DND-41 (cell line): ENCODE data around the gene KDM1A.
"Not testable (repeated sequence)": the region's sequence is repeated elsewhere in the genome, so short reads cannot be mapped to it uniquely, and the experiment has no call there.

Experiments
- ATAC-seq: fragments of 200-7000 bp; cut with Tn5 transposase; 3 replicates; pipeline ENCODE4 v1.9.1; 2021; ENCODE audit warnings: low read depth; ENCODE audit not compliant: insufficient read depth
- DNase-seq: peaks from one replicate; pipeline ENCODE4 v3.0.0-alpha.2; 2020
- H2AFZ ChIP-seq: 2 replicates; pipeline ENCODE4 v1.6.0; 2012; ENCODE audit warnings: low read depth, low read length
- H3K27ac ChIP-seq: 2 replicates; pipeline ENCODE4 v1.5.1; 2012; ENCODE audit warnings: low read length, inconsistent platforms
- H3K27me3 ChIP-seq: fragments of 200-600 bp; sonication (generic); 2 replicates; pipeline ENCODE4 v1.6.0; 2012; ENCODE audit warnings: low read length, mild to moderate bottlenecking, inconsistent platforms; ENCODE audit not compliant: insufficient read depth, poor library complexity
- H3K36me3 ChIP-seq: 2 replicates; pipeline ENCODE4 v1.5.1; 2012; ENCODE audit warnings: low read length, inconsistent platforms; ENCODE audit not compliant: insufficient read depth
- H3K4me1 ChIP-seq: 2 replicates; pipeline ENCODE4 v1.5.1; 2012; ENCODE audit warnings: mild to moderate bottlenecking, low read length; ENCODE audit not compliant: insufficient read depth
- H3K4me2 ChIP-seq: 2 replicates; pipeline ENCODE4 v1.6.0; 2012; ENCODE audit warnings: mild to moderate bottlenecking, moderate library complexity, low read length, inconsistent platforms; ENCODE audit not compliant: insufficient read depth
- H3K4me3 ChIP-seq, 2 experiments: fragments of 200-600 bp in 1 of 2; shearing (Covaris generic) in 1 of 2; 2 replicates each; pipeline ENCODE4 v1.5.1; 2012 to 2016; ENCODE audit warnings: inconsistent platforms in 2 of 2, low read length in 2 of 2, mild to moderate bottlenecking in 2 of 2, low read depth in 1 of 2, moderate library complexity in 1 of 2
- H3K79me2 ChIP-seq: 2 replicates; pipeline ENCODE4 v1.6.0; 2012; ENCODE audit warnings: low read length, inconsistent platforms; ENCODE audit not compliant: insufficient read depth
- H3K9ac ChIP-seq: 2 replicates; pipeline ENCODE4 v1.6.0; 2012; ENCODE audit warnings: low read depth, mild to moderate bottlenecking, inconsistent platforms, low read length, moderate library complexity
- H3K9me3 ChIP-seq: 2 replicates; pipeline ENCODE4 v1.5.1; 2012; ENCODE audit warnings: low read length, moderate library complexity, mild to moderate bottlenecking, inconsistent platforms; ENCODE audit not compliant: insufficient read depth, severe bottlenecking
- H4K20me1 ChIP-seq: 2 replicates; pipeline ENCODE4 v1.6.0; 2012; ENCODE audit warnings: low read length; ENCODE audit not compliant: insufficient read depth
- EZH2 ChIP-seq: IDR thresholded peaks from 3 replicates; pipeline ENCODE4 v1.6.1; 2012; ENCODE audit warnings: borderline replicate concordance, low read depth, mild to moderate bottlenecking, moderate library complexity, low read length, inconsistent platforms; ENCODE audit not compliant: severe bottlenecking
- TF ChIP-seq, protein P1 (sequence below): IDR thresholded peaks from 2 replicates; pipeline ENCODE4 v1.5.1; 2012; ENCODE audit warnings: borderline replicate concordance, low read length, moderate library complexity, mild to moderate bottlenecking; ENCODE audit not compliant: poor library complexity, severe bottlenecking; ENCODE audit errors: extremely low read depth

KDM1A gene

DNA sequence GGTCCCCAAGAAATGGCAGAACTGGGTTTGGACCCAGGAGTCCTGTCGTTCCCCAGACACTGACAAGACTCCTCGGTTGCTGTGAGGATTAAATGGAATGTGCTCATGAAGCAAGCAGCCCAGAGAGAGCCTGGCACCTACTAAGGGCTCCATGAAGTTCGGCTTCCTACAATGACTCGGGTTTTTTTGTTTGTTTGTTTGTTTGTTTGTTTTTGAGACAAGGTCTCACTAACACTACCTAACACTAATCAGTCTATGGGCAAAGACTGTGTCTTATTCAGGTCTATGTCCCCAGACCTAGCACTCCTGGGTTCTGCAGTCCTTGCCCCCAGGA is 43.2 kb upstream of the KDM1A start:
- no peaks in the 10 kb centered on the region for H3K9me3 ChIP-seq
- no peaks in the 10 kb centered on the region for H3K36me3 ChIP-seq
- TF ChIP-seq, protein P1, sequence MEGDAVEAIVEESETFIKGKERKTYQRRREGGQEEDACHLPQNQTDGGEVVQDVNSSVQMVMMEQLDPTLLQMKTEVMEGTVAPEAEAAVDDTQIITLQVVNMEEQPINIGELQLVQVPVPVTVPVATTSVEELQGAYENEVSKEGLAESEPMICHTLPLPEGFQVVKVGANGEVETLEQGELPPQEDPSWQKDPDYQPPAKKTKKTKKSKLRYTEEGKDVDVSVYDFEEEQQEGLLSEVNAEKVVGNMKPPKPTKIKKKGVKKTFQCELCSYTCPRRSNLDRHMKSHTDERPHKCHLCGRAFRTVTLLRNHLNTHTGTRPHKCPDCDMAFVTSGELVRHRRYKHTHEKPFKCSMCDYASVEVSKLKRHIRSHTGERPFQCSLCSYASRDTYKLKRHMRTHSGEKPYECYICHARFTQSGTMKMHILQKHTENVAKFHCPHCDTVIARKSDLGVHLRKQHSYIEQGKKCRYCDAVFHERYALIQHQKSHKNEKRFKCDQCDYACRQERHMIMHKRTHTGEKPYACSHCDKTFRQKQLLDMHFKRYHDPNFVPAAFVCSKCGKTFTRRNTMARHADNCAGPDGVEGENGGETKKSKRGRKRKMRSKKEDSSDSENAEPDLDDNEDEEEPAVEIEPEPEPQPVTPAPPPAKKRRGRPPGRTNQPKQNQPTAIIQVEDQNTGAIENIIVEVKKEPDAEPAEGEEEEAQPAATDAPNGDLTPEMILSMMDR, result no peak
- TF ChIP-seq EZH2, result no peak
- peaks cover 26% of the 10 kb centered on the region for H3K27me3 ChIP-seq
- H3K4me2 ChIP-seq, result no peak overlapping the region
- H3K27ac ChIP-seq, result no peak overlapping the region
- DNase-seq, result no peak
- no peak overlapping the region for H3K4me3 ChIP-seq
- H2AFZ ChIP-seq, result peak overlapping the region; percentile 45; the same call in 1 of the 2 replicates
- no peaks in the 10 kb centered on the region for H4K20me1 ChIP-seq
- H3K79me2 ChIP-seq, result no peaks in the 10 kb centered on the region
- no peak overlapping the region for H3K9ac ChIP-seq
- no peak for ATAC-seq
- H3K4me1 ChIP-seq, result no peaks in the 10 kb centered on the region

DNA sequence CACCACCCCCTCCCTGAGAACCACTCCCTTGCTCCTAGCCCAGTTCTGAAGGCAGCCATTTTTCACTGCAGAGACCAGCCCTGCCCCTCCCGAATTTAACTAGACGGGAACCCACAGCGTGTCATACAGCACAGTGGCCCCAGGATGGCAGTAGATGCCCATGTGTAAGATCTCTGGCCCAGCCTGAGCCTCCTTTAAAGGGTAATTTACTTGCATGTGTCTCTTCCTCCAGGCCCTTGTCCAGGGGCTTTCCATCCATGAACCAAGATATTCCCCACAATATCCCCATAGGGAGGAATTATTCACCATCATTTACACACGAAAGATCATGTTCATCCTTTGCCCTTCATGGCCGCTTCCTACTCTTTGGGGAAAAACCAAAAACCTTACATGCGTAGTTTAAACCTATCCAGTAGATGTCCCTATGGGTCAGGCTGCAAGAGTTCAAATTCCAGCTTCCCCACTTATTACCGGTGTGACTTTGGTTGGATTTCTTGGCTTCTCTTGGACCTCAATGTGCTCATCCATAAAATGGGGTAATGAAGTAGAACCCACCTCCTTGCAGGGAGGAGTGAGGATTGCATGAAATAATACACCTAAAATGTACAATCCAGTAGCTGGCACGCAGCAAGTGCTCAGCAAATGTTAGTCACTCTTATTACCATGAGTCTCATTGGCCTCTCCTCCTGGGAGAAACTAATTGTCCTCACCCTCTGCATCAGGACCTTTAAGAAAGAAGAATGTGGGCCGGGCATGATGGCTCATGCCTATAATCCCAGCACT is 42.6 kb upstream of the KDM1A start:
- ATAC-seq, result peak; percentile 97

DNA sequence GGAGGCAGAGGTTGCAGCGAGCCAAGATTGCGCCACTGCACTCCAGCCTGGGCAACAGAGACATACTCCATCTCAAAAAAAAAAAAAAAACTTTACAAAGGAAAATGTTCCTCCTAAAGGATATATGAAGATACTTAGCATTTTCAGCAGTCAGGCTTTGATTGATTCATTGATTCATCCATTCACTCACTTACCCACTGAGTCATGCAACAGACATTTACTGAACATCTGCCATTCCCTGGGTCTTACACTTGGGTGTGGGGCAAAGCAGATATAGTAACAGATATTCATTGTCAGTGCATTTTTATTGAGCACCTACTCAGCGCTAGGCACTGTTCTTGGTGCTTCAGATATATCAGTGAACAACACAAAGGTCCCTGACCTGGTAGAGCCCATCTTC is 41.0 kb upstream of the KDM1A start:
- Histone ChIP-seq H4K20me1 (no peaks in the 10 kb centered on the region), H3K9ac (no peak overlapping the region), H3K27ac (no peak overlapping the region), H2AFZ (no peak overlapping the region), H3K4me3 (no peak overlapping the region), H3K27me3 (peaks cover 18% of the 10 kb centered on the region), H3K9me3 (no peaks in the 10 kb centered on the region), H3K4me1 (no peaks in the 10 kb centered on the region), H3K79me2 (no peaks in the 10 kb centered on the region), H3K4me2 (no peak overlapping the region), H3K36me3 (no peaks in the 10 kb centered on the region)
- DNase-seq (no peak), ATAC-seq (no peak)
- TF ChIP-seq, protein P1, result no peak
- no peak for TF ChIP-seq EZH2

More for the DNA sequence above, 42.6 kb upstream of the KDM1A start:
- Histone ChIP-seq H3K36me3 (no peaks in the 10 kb centered on the region), H2AFZ (peak overlapping the region; percentile 45; the same call in 1 of the 2 replicates), H3K4me1 (no peaks in the 10 kb centered on the region), H4K20me1 (no peaks in the 10 kb centered on the region), H3K27me3 (peaks cover 25% of the 10 kb centered on the region), H3K79me2 (no peaks in the 10 kb centered on the region), H3K4me3 (no peak overlapping the region), H3K4me2 (no peak overlapping the region), H3K27ac (no peak overlapping the region), H3K9ac (no peak overlapping the region), H3K9me3 (no peaks in the 10 kb centered on the region)
- no peak for TF ChIP-seq EZH2
- TF ChIP-seq, protein P1, result peak; percentile 89
- peak; percentile 67 for DNase-seq

DNA sequence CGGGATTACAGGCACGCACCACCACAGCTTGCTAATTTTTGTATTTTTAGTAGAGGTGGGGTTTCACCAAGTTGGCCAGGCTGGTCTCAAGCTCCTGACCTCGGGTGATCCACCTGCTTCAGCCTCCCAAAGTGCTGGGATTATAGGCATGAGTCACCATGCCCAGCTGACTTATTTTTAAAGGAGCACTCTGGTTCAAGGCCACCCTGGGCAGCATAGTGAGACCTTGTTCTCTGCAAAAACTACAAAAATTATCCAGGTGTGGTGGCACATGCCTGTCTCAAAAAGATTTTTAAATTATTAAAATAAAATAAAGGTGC is 38.8 kb upstream of the KDM1A start:
- H3K9me3 ChIP-seq, H3K4me3 ChIP-seq, H3K79me2 ChIP-seq, H3K4me2 ChIP-seq, H4K20me1 ChIP-seq, H3K4me1 ChIP-seq, H2AFZ ChIP-seq, DNase-seq, H3K9ac ChIP-seq, H3K36me3 ChIP-seq, ATAC-seq, H3K27ac ChIP-seq: not testable (repeated sequence)
- H3K27me3 ChIP-seq, result peaks cover 16% of the 10 kb centered on the region
